ENCODE measurements around the gene SEZ6.

DNA sequence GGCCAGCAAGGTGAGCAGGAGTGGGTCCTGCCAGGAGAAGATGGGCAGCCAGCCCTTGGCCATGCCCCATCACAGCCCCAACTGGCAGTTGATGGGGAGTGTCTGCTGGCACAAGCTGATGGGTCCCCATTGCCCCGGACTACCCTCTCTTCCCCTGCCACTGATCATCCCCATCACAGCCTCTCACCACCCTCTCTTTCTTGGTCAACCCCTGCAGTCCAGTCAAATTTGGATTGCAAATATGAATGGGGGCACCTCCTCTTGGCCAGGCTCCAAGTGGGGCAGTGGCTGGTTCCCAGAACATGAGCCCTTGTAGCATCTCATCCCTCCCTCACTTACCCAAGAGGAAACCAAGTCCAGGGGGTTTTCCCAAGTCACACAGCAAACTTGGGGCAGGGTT lies 17.4 kb downstream of the SEZ6 start:
- TF ChIP-seq POU2F2 (IDR thresholded peaks at IDR 0.05; ENCODE audit: borderline replicate concordance, low read depth, low read length), result no peak
- TF ChIP-seq JUND (IDR thresholded peaks at IDR 0.05; ENCODE audit: low read depth, low read length), result no peak
- no peak for TF ChIP-seq EZH2 (IDR thresholded peaks at IDR 0.05; ENCODE audit: borderline replicate concordance, control insufficient read depth, low read depth, low read length)
- TF ChIP-seq NR2C2 (IDR thresholded peaks at IDR 0.05; ENCODE audit: borderline replicate concordance, control insufficient read depth, insufficient read length, low read depth), result no peak
- TF ChIP-seq CHD1 (IDR thresholded peaks at IDR 0.05; ENCODE audit: low read depth, low read length), result no peak
- TF ChIP-seq, protein P1, sequence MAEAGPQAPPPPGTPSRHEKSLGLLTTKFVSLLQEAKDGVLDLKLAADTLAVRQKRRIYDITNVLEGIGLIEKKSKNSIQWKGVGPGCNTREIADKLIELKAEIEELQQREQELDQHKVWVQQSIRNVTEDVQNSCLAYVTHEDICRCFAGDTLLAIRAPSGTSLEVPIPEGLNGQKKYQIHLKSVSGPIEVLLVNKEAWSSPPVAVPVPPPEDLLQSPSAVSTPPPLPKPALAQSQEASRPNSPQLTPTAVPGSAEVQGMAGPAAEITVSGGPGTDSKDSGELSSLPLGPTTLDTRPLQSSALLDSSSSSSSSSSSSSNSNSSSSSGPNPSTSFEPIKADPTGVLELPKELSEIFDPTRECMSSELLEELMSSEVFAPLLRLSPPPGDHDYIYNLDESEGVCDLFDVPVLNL (IDR thresholded peaks at IDR 0.05; ENCODE audit: low read depth, low read length), result no peak
- TF ChIP-seq POLR2A (IDR thresholded peaks at IDR 0.05; ENCODE audit: low read depth, low read length), result no peak
- no peak for TF ChIP-seq MXI1 (IDR thresholded peaks at IDR 0.05; ENCODE audit: low read depth, low read length)

Measured in GM12878 (cell line).